GM03348 (cell line): Measurements from ENCODE around the gene HSFX2.
"Not testable (repeated sequence)": the region's sequence is repeated elsewhere in the genome, so short reads cannot be mapped to it uniquely, and the experiment has no call there.

ENCODE experiments used
- DNase-seq: peaks from one replicate; pipeline ENCODE4 v3.0.0; 2012; ENCODE audit warnings: low spot score

HSFX2 gene, protein sequence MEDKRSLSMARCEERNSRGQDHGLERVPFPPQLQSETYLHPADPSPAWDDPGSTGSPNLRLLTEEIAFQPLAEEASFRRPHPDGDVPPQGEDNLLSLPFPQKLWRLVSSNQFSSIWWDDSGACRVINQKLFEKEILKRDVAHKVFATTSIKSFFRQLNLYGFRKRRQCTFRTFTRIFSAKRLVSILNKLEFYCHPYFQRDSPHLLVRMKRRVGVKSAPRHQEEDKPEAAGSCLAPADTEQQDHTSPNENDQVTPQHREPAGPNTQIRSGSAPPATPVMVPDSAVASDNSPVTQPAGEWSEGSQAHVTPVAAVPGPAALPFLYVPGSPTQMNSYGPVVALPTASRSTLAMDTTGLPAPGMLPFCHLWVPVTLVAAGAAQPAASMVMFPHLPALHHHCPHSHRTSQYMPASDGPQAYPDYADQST

GRCh38 chrX:149595214-149595613 is at the start of gene HSFX2:
HSFX2 (minus strand) TSS chrX:149595314; CDS start chrX:149594700, 614 bp downstream.
- DNase-seq = not testable (repeated sequence)

DNA sequence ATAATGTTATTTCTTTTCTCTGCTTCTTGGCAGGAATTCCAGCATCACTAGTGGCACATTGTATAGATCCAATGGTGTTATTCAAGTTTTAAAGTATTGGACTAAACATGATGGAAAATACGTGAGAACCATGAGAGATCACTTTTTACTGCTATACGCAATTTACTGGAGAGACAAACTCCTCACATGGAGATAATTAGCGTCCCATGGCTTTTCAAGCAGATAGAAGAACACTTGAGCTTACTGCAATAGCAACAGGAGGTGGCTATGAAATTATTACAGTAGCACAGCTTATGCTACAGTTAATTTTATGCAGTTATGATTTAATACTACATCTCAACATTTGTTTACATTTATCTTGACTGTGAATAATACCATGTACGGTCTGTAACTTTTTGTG is 48.4 kb upstream of the HSFX2 start:
- no peak for DNase-seq

DNA sequence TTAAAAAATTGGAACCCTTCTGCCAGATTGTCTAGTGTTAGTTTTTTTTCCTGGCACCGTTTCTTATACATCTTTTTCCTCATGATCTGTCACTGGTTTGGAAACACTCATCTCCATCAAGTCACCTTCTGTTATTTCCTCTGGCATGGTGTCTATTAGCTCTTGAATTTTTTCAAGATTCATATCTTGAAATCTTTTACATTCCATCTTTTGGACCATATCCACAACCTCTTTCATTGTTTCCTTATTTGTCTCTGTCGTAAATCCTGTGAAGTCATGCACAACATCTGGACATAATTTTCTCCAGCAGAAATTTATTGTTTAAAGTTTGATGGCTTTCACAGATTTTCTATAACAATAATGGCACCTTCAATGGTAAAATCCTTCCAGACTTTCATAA is 46.7 kb upstream of the HSFX2 start:
- DNase-seq = peak; percentile 4

DNA sequence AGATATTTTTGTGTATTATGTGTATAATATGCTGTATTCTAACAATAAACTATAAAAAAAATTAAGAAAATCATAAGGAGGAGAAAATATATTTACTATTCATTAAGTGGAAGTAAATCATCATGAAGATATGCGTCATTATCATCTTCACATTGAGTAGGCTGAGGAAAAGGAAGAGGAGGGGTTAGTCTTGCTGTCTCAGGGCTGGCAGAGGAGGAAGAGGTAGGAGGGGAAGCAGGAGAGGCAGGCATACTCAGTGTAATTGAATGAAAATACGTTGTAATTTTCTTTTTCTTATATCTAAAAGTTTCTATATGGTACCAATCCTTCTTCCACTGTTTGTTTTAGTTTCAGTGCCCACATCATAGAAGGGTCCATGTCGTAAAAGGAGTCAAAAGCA is 46.3 kb upstream of the HSFX2 start:
- DNase-seq = no peak

DNA sequence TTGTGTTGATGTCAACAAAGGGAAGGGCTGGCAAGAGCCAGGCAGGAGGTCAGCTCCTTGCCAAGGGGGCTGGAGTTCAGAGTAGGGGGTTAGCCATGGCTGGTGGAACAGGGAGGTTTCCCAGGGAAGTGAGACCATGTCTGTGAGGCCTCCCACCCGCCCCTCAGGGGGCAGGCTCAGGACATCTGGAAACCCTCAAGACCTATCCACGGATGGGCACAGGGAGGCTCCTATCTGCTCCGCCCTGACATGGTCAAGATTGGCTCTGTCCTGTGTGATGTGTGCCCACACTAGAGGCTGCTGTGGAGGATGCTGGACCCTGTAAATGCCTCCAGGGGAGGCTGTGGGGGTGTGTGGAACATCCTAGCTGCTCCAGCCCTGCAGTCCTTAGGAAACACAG is 44.5 kb upstream of the HSFX2 start:
- DNase-seq = no peak

GRCh38 chrX:149638860-149639259 is 43.7 kb upstream of the HSFX2 start:
- DNase-seq = peak; percentile 32

GRCh38 chrX:149633511-149633910 is 38.4 kb upstream of the HSFX2 start:
- no peak for DNase-seq

DNA sequence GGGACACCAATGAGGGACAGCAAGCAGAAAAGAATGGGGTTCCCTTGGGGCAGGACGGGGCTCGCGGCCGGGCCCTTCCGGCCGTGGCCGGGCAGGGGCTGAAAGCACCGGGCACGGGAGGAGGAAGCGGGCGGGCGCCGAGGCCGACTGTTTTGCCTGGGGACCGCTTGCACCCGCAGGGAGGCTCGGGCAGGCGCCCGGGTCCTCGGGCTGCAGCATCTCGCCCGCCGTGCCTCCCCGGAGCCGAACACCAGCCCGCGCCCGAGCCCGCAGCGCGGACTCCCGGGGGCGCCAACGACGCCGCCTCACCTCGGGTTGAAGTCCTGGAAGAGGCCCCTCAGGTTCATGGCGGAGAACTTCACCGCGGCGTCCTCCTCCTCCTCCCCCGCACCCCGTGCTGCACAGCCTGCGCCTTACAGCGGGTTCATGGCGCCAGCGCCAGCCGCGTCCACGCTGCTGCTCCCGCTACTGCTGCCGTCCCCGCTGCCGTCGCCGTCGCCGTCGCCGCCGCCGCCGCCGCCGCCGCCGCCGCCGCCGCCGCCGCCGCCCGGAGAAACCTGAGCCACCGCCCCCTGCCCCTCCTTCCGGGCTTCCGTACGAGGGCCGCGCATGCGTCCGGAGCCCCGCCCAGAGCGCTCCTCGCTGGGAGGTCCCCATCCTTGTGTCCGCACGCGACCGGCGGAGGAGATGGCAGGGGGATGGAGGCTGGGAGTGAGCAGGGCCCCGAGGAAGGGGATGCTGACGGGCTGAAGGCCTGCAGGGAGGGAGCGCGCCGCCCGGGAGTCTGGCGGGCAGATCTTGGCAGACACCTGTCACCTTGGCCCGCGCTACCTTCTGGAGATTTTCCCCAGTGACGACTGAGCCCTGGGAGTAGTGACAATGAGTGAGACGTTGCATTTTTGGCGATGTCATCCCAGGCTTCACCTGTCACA is 36.4 kb upstream of the HSFX2 start, which contains the start of gene TMEM185A:
TMEM185A (minus strand) TSS at position 559 of the 932 bp plus-strand sequence; CDS start at position 347, 212 bp downstream.
- DNase-seq = peak; percentile 86

DNA sequence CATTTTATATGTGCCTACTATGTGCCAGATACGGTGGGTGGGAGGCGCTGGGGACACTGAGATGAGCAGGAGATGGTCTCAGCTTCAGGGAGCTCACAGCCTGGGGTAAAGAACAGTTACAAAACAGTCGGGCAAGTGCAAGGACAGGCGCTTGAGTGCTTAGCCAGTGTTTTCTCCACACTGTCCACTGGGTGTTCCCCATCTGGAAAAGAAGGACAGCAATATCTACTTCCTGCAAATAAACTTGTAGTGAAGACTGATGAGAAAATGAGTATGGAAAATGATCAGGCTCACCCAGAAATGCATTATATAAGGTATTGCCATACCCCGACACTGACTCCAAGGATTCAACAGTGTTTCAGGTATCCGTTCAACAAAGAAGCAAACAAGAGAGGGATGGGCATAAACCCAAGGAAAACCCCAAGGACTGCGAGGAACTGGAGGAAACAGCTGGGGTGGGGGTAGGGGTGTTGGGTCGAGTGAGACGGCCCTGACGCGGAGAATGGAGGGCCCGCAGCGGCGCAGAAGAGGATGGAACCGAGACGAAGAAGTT is 35.6 kb upstream of the HSFX2 start:
- DNase-seq = peak; percentile 61

DNA sequence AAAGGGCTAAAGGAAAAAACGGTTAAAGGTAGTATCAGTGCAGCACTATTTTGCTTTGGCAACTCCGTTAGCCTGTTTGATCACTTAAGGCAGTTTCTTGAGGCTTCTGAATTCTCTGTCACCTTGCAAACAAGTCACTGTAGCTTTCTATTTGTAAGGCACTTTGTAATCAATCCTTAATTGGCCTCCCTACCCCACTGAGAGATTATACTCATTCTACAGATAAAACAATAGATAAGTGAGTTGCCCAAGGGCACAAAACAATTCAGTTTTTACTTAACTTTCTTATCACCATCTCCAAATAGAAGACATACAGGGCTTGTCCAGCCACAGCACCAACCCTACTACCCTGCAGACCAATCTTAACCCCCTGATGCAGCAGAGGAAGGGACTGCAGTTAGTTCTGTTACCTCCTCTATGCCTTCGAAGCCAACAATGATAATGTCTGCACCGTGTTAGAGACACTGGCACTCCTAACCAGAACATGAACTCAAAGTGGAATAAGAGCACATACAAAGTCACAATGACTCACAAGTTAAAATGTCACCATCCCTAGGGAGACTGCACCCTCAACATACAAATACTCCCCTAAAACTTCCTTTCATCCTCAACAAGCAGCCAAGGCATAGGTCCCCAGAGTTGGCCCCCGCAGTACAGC is 34.7 kb upstream of the HSFX2 start:
- no peak for DNase-seq

- DNase-seq = no peak
Measured at GRCh38 chrX:149628768-149629167, 33.7 kb upstream of the HSFX2 start.

DNA sequence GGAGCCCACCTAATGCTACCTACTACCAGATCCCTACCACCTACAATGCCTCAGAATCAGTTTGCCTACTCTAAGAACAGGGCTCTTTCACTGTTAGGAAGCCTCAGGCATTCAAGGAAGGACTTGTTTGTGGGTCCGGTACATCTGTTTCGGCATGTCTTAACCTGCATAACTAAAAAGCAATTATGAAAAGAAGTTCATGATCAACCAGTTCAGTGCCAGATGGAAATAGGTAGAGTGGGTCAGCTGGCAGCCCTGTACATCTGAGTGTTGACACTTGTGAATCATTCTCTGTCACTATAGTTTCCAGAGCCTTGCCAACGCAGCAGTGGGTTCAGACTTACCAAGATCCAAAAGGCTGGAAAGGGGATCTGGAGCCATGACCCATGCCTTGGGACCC is 33.2 kb upstream of the HSFX2 start:
- no peak for DNase-seq

DNA sequence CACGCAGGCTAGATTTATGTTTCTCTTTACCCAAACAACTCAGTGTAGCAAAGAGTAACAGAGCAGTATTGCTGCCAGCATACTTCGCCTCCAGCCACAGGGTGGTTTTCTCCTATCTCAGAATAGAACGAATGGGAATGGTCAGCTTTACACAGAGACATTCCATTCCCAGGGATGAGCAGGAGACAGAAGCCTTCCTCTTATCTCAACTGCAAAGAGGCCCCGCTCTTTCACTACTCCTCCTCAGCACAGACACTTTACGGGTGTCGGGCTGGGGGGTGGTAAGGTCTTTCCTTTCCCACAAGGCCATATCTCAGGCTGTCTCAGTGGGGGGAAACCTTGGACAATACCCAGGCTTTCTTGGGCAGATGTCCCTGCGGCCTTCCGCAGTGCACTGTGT is 31.7 kb upstream of the HSFX2 start:
- not testable (repeated sequence) for DNase-seq

DNA sequence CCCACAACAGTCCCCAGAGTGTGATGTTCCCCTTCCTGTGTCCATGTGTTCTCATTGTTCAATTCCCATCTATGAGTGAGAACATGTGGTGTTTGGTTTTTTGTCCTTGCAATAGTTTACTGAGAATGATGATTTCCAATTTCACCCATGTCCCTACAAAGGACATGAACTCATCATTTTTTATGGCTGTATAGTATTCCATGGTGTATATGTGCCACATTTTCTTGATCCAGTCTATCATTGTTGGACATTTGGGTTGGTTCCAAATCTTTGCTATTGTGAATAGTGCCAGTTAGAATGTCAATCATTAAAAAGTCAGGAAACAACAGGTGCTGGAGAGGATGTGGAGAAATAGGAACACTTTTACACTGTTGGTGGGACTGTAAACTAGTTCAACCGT is 24.5 kb upstream of the HSFX2 start:
- DNase-seq = not testable (repeated sequence)

DNA sequence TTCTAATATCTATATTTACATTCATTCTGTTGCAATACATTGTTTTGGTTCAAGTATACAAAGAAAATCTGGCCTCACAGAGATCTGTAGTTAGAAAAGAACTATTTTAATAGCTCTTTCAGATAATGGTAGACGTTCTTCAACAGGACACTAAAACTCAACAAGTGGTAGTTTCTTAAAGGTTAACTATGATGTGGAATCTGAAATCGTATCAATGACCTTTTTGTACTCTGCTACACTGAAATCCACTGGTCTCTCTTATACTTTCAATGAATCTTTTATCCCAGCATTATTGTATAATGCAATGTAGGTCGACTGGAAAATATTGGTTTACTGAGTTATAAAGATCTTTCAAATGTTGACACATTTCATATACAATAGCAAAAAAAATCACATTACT is 23.8 kb upstream of the HSFX2 start:
- no peak for DNase-seq

DNA sequence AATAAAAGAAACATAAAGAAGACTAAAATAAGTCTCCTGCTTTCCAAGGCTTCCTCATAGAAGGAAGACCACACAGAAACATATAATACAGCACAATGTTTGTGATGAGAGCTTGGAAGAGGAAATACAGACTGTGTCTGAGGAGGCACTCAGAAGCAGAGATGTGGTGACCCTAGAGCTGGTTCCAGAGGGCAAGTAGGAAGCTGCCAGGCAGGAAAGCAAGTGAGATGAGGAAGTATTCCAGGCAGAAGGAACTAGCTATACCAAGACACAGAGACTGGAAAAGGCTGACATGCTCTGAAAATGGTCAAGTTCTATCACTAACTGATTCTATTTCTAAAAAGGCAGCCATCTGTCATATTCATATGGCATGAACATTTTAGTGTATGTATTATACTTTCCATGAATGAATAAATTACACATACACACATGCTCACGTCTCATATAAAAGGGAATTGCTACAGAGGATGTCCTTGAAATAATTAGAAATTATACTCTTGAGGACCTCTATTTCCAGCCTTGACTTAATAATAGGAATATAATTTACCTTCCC is 16.6 kb upstream of the HSFX2 start:
- DNase-seq = no peak

DNA sequence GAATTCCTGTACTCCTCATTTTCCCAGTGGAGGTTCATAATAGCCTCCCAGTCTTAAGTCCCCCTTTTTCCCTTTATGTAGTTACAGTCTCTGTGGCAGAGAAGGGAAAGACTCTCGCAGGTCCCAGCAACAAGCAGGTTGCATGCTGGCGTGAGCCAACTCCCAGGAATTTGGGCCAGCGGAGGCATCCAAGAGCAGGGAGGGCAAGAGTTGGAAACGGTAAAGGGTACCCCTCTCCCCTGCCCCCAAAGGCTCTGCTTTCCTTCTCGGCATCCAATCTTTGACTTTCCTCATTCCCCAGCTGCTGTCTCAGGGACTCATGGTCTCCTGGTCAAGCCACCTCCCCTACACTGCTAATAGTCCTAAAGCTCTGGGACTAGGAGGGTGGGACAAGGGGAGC is 15.4 kb upstream of the HSFX2 start:
- no peak for DNase-seq

- no peak for DNase-seq
Measured at GRCh38 chrX:149607699-149608098, 12.6 kb upstream of the HSFX2 start.

DNA sequence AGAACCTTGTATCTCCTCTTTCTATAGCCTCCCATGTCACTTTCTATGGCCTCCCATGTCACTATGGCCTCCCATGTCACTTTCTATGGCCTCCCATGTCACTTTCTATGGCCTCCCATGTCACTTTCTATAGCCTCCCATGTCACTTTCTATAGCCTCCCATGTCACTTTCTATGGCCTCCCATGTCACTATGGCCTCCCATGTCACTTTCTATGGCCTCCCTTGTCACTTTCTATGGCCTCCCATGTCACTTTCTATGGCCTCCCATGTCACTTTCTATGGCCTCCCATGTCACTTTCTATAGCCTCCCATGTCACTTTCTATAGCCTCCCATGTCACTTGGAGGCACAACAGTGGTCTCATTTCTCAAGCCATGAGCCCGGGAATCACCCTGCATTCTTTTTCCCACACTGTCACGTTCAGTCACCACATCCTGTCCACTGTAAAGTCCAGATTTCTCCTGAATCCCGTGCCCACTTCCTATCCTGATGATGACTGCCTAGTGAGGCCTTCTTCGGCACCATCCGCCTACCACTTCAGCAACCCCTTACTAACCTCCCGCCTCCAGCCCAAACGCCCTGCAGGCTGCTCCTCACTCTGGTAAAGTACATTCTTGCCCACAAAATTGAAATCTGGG is 10.3 kb upstream of the HSFX2 start:
- DNase-seq = not testable (repeated sequence)

- not testable (repeated sequence) for DNase-seq
Measured at GRCh38 chrX:149598603-149599002, 3.5 kb upstream of the HSFX2 start.

DNA sequence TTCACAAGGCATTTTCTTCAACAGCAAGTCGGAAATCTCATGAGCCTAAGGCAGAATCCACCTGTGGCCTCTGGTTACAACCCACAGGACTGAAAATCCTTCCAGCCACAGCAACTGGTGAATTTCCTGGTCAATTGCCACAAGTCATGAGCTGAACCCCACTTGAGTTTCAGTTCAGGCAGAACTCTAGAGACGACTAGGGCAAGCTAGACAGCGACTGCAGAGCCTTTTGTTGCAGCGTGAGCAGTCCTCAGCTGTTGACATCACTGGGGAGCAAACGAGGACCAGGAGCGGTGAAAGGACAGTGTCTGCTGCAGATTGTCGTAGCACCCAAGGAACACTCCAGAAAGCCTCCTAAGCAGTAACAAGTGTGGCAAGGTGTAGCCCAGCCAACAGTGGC is 829 bp upstream of the HSFX2 start:
- not testable (repeated sequence) for DNase-seq
